Measurements from ENCODE around the gene KBTBD13.
A peak's percentile ranks its signal among the peaks of the same experiment; 100 is the strongest.
"Not testable (repeated sequence)": the region's sequence is repeated elsewhere in the genome, so short reads cannot be mapped to it uniquely, and the experiment has no call there.

The KBTBD13 gene

GRCh38 chr15:65089206-65089824 is 12.8 kb downstream of the KBTBD13 start:
- no peak for DNase-seq (ENCODE audit: low spot score)

DNA sequence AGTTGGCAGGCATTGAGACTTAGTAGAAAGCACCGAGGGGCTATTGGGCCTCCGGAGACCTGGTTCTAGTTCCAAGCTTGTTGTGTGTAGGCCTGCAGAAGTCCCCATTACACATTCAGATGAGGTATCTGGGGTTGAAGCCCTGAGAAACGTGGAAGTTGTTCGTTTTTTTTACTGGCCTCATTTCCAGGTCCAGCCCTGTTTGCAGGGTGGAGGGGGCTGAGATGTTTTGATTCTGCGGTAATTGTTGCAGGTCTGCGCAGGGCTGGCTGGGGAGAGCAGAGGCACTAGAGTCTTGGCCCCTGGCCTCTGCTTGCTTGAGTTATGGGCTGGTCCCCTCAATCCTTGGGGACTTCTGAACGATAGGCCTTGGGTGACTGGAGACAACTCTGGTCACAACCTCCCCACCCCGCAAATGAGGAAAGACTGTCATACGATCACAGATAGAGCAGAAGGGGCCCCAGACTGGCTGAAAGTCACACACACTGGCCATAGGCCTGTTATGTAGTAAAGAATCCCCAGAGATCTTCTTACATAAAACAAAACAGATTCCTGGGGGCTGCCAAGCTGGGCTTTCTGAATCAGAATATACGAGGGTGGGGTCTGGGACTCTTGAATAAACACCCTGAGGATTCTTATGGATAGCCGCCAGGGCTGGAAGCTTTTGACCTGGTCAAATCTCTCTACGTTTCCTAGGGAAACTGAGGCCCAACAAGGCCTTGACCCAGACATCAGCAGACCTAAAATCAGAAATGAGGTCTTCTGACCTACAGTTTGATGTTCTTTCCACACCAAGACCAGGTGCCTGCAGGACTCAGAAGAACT is 15.6 kb downstream of the KBTBD13 start:
- no peak for DNase-seq (ENCODE audit: low spot score)

GRCh38 chr15:65092911-65093792 is 16.6 kb downstream of the KBTBD13 start:
- no peak for DNase-seq (ENCODE audit: low spot score)

- DNase-seq (ENCODE audit: low spot score), result not testable (repeated sequence)
Observed at GRCh38 chr15:65093793-65094170, 17.2 kb downstream of the KBTBD13 start.

DNA sequence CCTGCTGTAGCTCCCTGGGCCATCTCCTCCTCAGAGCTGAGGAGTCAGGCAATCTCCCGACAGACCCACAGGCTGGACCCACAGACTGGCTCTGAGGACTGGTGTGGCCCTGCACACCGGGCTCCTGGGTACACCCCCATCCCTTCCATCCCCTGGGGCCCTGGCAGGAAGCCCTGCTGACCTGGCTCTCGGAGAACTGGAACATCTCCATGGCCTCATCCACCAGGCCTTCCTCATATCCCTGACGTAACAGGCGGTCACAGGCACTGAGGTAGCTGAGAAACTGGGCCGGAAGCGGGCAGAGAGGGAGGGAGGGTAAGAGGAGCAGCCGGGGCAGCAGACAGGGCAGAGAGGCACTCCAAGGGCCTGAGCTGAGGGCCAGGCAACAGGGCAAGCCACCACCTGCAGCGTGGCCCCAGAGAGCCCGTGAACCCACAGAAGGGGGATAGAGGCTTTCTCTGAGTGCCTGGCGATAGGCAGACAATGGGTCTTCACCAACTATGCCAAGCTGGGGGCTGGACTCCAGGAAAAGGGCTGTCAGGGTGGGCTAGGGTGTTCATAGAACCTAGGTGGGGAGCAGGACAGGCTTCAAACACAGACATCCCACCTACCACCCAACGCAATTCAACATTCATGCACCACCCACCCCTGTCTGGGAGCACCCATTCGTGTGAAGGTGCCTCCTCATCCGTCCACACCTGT is 17.9 kb downstream of the KBTBD13 start:
- no peak for DNase-seq (ENCODE audit: low spot score)

DNA sequence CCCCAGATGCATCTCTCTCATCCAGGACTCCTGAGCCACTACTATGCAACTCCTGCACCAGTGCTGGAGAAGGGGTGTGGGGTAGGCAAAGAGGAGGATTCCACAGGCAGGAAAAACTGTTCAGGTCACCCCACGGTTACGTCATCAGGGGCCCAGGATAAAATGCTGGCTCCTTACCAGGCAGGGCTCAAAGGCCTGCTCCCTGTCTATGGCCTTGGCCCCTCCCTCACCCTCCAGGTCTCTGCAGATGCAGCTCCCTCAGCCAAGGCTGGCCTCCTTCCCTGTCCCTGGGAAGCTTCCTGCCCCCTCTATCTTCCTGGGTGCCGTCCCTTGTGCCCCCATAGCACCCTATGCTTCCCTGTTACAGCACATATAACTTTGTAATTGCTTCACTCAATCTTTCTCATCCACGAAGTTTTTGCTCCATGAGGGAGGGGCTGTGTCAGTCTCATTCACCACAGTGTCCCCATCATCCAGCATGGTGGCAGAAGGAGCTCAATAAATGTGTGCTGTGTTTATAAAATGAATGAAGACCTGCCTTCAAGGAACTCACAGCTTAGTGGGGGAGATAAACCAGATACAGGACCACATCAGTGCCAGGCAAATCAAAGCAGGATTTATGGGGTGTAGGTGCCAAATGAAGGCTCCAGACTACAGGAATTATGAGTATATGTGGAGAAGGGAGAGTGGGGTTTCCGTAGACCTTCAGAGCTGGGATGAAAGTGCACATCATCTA is 18.6 kb downstream of the KBTBD13 start:
- DNase-seq (ENCODE audit: low spot score), result no peak

- no peak for DNase-seq (ENCODE audit: low spot score)
Observed at GRCh38 chr15:65095747-65096104, 19.2 kb downstream of the KBTBD13 start.

- DNase-seq (ENCODE audit: low spot score), result no peak
Observed at GRCh38 chr15:65096481-65097385, 20.2 kb downstream of the KBTBD13 start.

GRCh38 chr15:65097651-65098263 is 21.2 kb downstream of the KBTBD13 start:
- DNase-seq (ENCODE audit: low spot score), result no peak

GRCh38 chr15:65099336-65099735 is 22.8 kb downstream of the KBTBD13 start:
- DNase-seq (ENCODE audit: low spot score), result no peak

GRCh38 chr15:65099801-65100200 is 23.3 kb downstream of the KBTBD13 start:
- DNase-seq (ENCODE audit: low spot score), result not testable (repeated sequence)

- DNase-seq (ENCODE audit: low spot score), result no peak
Observed at GRCh38 chr15:65100442-65100841, 23.9 kb downstream of the KBTBD13 start.

GRCh38 chr15:65101411-65101890 is 24.9 kb downstream of the KBTBD13 start:
- peak; percentile 49 for DNase-seq (ENCODE audit: low spot score)

DNA sequence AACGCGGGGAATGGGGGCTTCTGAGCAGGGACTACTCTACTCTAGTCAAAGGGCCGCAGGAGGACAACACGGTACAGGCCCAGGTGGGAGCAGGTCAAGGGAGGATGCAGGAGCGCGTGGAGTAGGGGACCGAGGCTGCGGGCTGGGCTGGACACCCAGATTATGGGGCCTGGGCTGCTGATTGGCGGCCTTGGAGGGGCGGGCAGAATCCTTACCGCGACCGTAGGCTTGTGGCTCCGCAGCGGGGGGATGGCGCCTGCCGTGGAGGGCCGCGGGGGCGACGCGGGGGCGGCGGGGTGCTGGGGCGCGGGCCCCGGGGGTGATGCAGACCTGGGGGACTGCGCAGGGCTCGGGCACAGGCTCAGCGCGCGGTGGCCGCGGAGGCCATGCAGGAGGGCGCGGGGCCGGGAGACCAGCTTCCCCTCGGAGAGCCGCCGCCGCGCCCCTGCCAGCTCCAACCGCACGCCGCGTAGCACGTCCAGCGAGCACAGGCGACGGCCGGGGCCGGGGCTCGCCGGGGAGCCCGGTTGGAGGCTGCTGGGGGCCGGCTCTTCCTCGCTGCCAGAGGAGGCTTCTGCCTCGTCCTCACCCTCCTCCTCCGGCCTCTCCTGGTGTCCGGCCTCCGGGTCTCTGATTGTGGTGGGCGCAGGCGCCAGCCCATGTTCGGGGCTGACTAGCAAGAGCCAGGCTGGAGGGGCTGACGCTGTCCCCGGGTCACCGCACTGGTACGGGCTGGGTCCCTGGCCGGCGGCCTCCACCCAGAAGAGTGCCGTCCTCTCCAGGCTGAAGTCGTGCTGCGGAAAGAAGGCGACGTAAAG is 25.6 kb downstream of the KBTBD13 start:
- DNase-seq (ENCODE audit: low spot score), result no peak

- no peak for DNase-seq (ENCODE audit: low spot score)
Observed at GRCh38 chr15:65102912-65103311, 26.4 kb downstream of the KBTBD13 start.

DNA sequence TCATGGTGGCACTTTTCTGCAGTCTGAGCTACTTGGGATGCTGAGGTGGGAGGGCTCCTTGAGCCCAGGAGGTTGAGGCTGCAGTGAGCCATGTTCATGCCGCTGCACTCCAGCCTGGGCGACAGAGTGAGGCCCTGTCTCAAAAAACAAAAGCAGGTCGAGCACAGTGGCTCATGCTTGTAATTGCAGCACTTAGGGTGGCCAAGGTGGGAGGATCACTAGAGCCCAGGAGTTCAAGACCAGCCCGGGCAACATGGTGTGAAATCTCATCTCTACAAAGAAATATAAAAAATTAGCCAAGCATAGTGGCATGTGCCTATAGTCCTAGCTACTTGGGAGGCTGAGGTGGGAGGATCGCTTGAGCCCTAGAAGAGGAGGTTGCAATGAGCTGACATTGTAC is 28.5 kb downstream of the KBTBD13 start:
- DNase-seq (ENCODE audit: low spot score), result no peak

DNA sequence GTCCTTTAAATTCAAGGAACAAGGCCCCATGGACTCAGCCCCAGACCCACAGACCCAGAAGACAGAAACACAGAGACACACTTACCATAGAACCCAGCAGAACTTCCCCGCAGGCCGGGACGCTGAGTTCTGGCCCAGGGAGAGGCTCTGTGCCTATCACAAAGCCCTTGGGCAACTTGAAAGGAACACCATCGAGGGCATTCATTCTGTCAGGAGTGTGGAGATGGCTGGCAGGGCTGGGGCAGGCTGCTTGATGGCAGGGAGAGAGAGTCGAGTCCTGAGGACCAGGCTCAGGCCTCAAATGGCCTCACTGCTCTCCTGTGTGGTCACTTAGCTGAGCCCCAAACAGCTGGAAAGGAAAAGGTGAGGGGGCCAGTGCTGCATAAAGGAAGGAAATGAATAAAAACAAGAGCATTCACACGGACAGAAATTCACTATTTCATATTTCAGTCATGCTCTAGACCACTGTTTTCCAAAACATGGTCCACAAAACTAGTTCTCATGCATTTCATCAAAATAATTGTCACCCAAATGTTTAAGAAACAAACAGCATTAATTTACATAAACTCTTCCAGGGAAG is 29.6 kb downstream of the KBTBD13 start:
- no peak for DNase-seq (ENCODE audit: low spot score)

DNA sequence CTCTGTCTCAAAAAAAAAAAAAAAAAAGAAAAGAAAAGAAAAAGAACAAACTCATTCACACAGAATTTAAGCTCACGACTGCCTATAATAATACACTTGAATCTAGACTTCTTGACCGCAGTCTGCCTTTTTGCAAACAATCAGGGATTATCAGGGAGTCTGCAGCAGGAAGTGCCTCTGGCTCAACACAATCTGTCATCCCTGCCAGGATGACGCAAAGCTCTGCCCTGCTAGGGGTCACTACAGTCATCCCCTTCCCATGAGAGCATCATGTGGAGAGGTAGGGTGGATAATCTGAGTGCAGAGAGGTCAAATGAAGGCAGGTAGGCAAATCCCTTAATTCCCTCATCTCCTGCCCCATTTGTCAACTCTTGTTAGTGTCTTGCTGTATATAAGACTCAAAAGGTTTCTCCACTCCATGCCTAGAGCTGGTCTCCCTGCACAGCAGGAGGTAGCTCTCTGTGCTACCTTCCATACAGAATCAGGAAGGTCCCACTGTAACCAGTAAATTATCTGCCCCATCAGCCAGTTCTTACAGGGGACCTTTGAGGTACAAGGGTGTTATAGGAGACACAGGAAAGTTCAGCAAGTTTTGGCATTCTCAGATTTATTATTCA is 34.2 kb downstream of the KBTBD13 start:
- no peak for DNase-seq (ENCODE audit: low spot score)

Data from CD4-positive, alpha-beta T cell treated with Interleukin-2 at 100 ng/mL for 4 hours (primary cell).